CD14-positive monocyte (primary cell): ENCODE results near the gene DDX42. TPM values are rescaled to one million over a fixed set of nuclear protein-coding genes. Genes with fewer than 3 reads are reported as not detected.

Experiments
- DNase-seq, 3 donors: peaks; one replicate each; pipeline ENCODE4 v3.0.0-alpha.2; 2011 to 2022
- H2AFZ ChIP-seq: 2 replicates; pipeline ENCODE4 v1.6.0; 2012; ENCODE audit warnings: mild to moderate bottlenecking, low read depth, low read length, inconsistent platforms; ENCODE audit not compliant: insufficient read depth, poor library complexity, severe bottlenecking
- H3K27ac ChIP-seq, 2 donors: 1 replicate in 1 of 2; 2 replicates in 1 of 2; pipeline ENCODE4 v1.5.1; 2012 to 2013; ENCODE audit warnings: low read length in 2 of 2, control low read depth in 1 of 2, inconsistent platforms in 1 of 2, low read depth in 1 of 2, mild to moderate bottlenecking in 1 of 2
- H3K27me3 ChIP-seq, 2 donors: one replicate each; pipeline versions ENCODE4 v1.6.0 to v1.6.1; 2011 to 2013; ENCODE audit warnings: low read length in 2 of 2; ENCODE audit not compliant: control insufficient read depth in 2 of 2, insufficient read depth in 2 of 2
- H3K36me3 ChIP-seq, 2 donors: replicated peaks in 1 of 2; 1 replicate in 1 of 2; 2 replicates in 1 of 2; pipeline versions ENCODE4 v1.5.1 to v1.6.1; 2012 to 2013; ENCODE audit warnings: low read length in 2 of 2, control low read depth in 1 of 2, inconsistent platforms in 1 of 2, mild to moderate bottlenecking in 1 of 2; ENCODE audit not compliant: insufficient read depth in 2 of 2, control insufficient read depth in 1 of 2
- H3K4me1 ChIP-seq, 2 donors: 1 replicate in 1 of 2; 2 replicates in 1 of 2; pipeline versions ENCODE4 v1.5.1 to v1.6.1; 2012 to 2013; ENCODE audit warnings: low read length in 2 of 2, control low read depth in 1 of 2, inconsistent platforms in 1 of 2, mild to moderate bottlenecking in 1 of 2, moderate library complexity in 1 of 2; ENCODE audit not compliant: insufficient read depth in 2 of 2, control insufficient read depth in 1 of 2
- H3K4me2 ChIP-seq: replicated peaks from 2 replicates; pipeline ENCODE3; 2012; ENCODE audit warnings: low read length, moderate library complexity, mild to moderate bottlenecking; ENCODE audit not compliant: poor library complexity, severe bottlenecking; ENCODE audit errors: extremely low read depth
- H3K4me3 ChIP-seq, 3 experiments: fragments of 200-600 bp in 1 of 3; sonication (generic) in 1 of 3; replicated peaks in 1 of 3; 1 replicate in 2 of 3; 2 replicates in 1 of 3; pipeline ENCODE4 v1.5.1; 2011 to 2013; ENCODE audit warnings: low read length in 3 of 3, mild to moderate bottlenecking in 3 of 3, control low read depth in 2 of 3, low read depth in 2 of 3, inconsistent platforms in 1 of 3, moderate library complexity in 1 of 3
- H3K79me2 ChIP-seq: 2 replicates; pipeline ENCODE4 v1.6.0; 2012; ENCODE audit warnings: mild to moderate bottlenecking, control low read depth, inconsistent platforms, low read length, moderate library complexity; ENCODE audit not compliant: insufficient read depth
- H3K9ac ChIP-seq: 2 replicates; pipeline ENCODE4 v1.6.0; 2017; ENCODE audit warnings: low read length, mild to moderate bottlenecking; ENCODE audit not compliant: insufficient read depth, poor library complexity, severe bottlenecking
- H3K9me3 ChIP-seq, 2 donors: replicated peaks in 1 of 2; 1 replicate in 1 of 2; 2 replicates in 1 of 2; pipeline versions ENCODE4 v1.5.1 to v1.6.1; 2012 to 2013; ENCODE audit warnings: low read length in 2 of 2, control low read depth in 1 of 2; ENCODE audit not compliant: control insufficient read depth in 1 of 2, insufficient read depth in 1 of 2
- H4K20me1 ChIP-seq: 2 replicates; pipeline ENCODE4 v1.6.0; 2012; ENCODE audit warnings: mild to moderate bottlenecking, low read length, control low read depth, moderate library complexity; ENCODE audit not compliant: insufficient read depth
- H3K27ac Mint-ChIP-seq, 7 donors: one replicate each; pipeline ENCODE4 v1.8.0; 2020; ENCODE audit warnings: mild to moderate bottlenecking in 7 of 7, mixed read lengths in 7 of 7, moderate library complexity in 6 of 7, inconsistent platforms in 2 of 7
- H3K27me3 Mint-ChIP-seq, 3 donors: one replicate each; pipeline ENCODE4 v1.8.0; 2021 to 2022; ENCODE audit warnings: low read depth in 3 of 3, mild to moderate bottlenecking in 3 of 3, mixed read lengths in 3 of 3, moderate library complexity in 3 of 3, inconsistent platforms in 1 of 3
- H3K36me3 Mint-ChIP-seq, 2 donors: one replicate each; pipeline ENCODE4 v1.8.0; 2020; ENCODE audit warnings: mixed read lengths in 2 of 2, inconsistent platforms in 1 of 2, mild to moderate bottlenecking in 1 of 2
- H3K4me1 Mint-ChIP-seq: one replicate; pipeline ENCODE4 v1.8.0; 2020; ENCODE audit warnings: mild to moderate bottlenecking, mixed read lengths
- H3K4me3 Mint-ChIP-seq, 2 donors: one replicate each; pipeline ENCODE4 v1.8.0; 2020; ENCODE audit warnings: mild to moderate bottlenecking in 2 of 2, mixed read lengths in 2 of 2, moderate library complexity in 1 of 2
- H3K9me3 Mint-ChIP-seq, 7 donors: one replicate each; pipeline ENCODE4 v1.8.0; 2020 to 2022; ENCODE audit warnings: mixed read lengths in 7 of 7, mild to moderate bottlenecking in 6 of 7, moderate library complexity in 6 of 7, inconsistent platforms in 2 of 7
- CTCF ChIP-seq: fragments of 200-600 bp; IDR thresholded peaks from one replicate; pipeline ENCODE4 v1.8.0; 2022; ENCODE audit warnings: antibody characterized with exemption, mild to moderate bottlenecking
- WGBS: methylation state at CpG from one replicate; pipeline ENCODE4 v1.1.5; 2013; ENCODE audit warnings: missing lambda C conversion rate; ENCODE audit not compliant: insufficient coverage; 5-methylcytosine and 5-hydroxymethylcytosine counted together
- intact Hi-C, 2 donors: fragments of 100-400 bp; cut with micrococcal nuclease; formaldehyde crosslinking; loops; one replicate each; pipeline versions ENCODE4 v1.15.0 to v1.15.1; 2023
- polyA plus RNA-seq, 3 donors: library from polyadenylated mRNA; depleted of rRNA in 1 of 3; unstranded in 2 of 3; stranded (reverse) in 1 of 3; fragments of 300-500 nt in 2 of 3; fragments of >200 nt in 1 of 3; fragmentation: Illumina TruSeq in 2 of 3; gene quantifications; 1 replicate in 2 of 3; 2 replicates in 1 of 3; pipeline ENCODE4 v1.2.3, GENCODE V29; 2012 to 2021

DDX42 gene
- polyA plus RNA-seq, 3 donors = 3.1 to 89.2 (median 5.3) TPM

- peaks cover 41 to 48% of the 10 kb centered on the region in 2 donors for H3K4me1 ChIP-seq
- 86% methylated on average over 3 of the region's 5 CpGs for WGBS
- no peak for DNase-seq
- no peak overlapping the region for H3K4me3 Mint-ChIP-seq
- H3K27me3 ChIP-seq = no peaks in the 10 kb centered on the region
- H3K4me1 Mint-ChIP-seq = peaks cover 45% of the 10 kb centered on the region
- no peaks in the 10 kb centered on the region for H3K9me3 ChIP-seq
- H3K27me3 Mint-ChIP-seq = peaks cover 0 to 3% (median 1%) of the 10 kb centered on the region in 3 donors
- H3K9ac ChIP-seq = peak overlapping the region; percentile 8
- no peak overlapping the region for H3K4me2 ChIP-seq
- H3K4me3 ChIP-seq = no peak overlapping the region
- H3K79me2 ChIP-seq = peaks cover 84% of the 10 kb centered on the region
- no peak for TF ChIP-seq CTCF
- no peaks in the 10 kb centered on the region for H3K9me3 Mint-ChIP-seq
- H3K27ac ChIP-seq = peak overlapping the region in 1 of 2 donors; percentile 69
- H3K27ac Mint-ChIP-seq = peak overlapping the region in 4 of 7 donors; percentile 16 to 72 (median 38)
- H4K20me1 ChIP-seq = peaks cover 90% of the 10 kb centered on the region
- peaks cover 36 to 48% of the 10 kb centered on the region in 2 donors for H3K36me3 ChIP-seq
- intact Hi-C loops = no loop called here
- peaks cover 31 to 46% of the 10 kb centered on the region in 2 donors for H3K36me3 Mint-ChIP-seq
- H2AFZ ChIP-seq = no peak overlapping the region
Measured at GRCh38 chr17:63837962-63838600, 64.1 kb downstream of the DDX42 start.

DNA sequence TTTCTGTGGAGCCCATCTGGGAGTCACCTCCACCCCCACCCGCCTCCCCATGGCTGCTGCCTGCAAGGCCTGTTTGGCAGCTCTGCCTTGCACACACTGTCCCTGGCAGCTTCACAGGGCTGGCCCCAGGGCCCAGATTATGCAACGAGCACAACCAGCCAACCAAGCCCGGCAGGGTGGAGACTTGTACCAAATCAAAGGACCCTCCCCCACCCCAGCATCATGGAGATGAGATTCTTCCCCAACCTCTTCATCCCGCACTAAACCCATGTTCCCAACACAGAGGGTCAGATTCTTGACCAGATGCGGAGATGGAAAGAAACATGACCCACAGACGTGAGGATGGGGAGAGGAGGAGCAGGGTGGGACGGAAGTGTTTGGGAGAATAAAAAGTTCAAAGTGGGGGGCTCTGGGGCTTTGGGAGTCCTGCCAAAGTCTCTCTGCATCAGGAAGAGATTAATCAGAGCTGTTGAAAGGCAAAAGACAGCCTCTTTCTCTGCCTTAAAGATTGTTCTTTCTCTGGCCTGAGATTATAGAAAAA lies 64.7 kb downstream of the DDX42 start:
- intact Hi-C loops = no loop called here
- Histone ChIP-seq H2AFZ (no peak overlapping the region), H3K4me2 (peak overlapping the region; percentile 12), H3K9me3 (no peaks in the 10 kb centered on the region), H3K79me2 (peaks cover 78% of the 10 kb centered on the region), H3K27me3 (no peaks in the 10 kb centered on the region), H4K20me1 (peaks cover 84% of the 10 kb centered on the region), H3K27ac (peak overlapping the region in 1 of 2 donors; percentile 69), H3K9ac (peak overlapping the region; percentile 8), H3K4me1 (peaks cover 44 to 54% of the 10 kb centered on the region in 2 donors), H3K36me3 (peaks cover 30 to 42% of the 10 kb centered on the region in 2 donors), H3K4me3 (peak overlapping the region in 1 of 3 experiments; percentile 23)
- no peak for TF ChIP-seq CTCF
- Mint-ChIP-seq H3K27me3 (peaks cover 0 to 3% (median 1%) of the 10 kb centered on the region in 3 donors), H3K27ac (peak overlapping the region in 4 of 7 donors; percentile 50 to 73 (median 70)), H3K4me3 (no peak overlapping the region), H3K4me1 (peaks cover 51% of the 10 kb centered on the region), H3K36me3 (peaks cover 25 to 40% of the 10 kb centered on the region in 2 donors), H3K9me3 (no peaks in the 10 kb centered on the region)
- WGBS = 19% methylated on average over 4 of the region's 7 CpGs
- DNase-seq = no peak
